GM23338 (cell line): ENCODE results near the gene TEX29. TPM values are rescaled to one million over a fixed set of nuclear protein-coding genes. Genes with fewer than 3 reads are reported as not detected.
A peak's percentile ranks its signal among the peaks of the same experiment; 100 is the strongest.

Experiments used
- ATAC-seq: fragments of 200-7000 bp; cut with Tn5 transposase; 3 replicates; pipeline ENCODE4 v1.9.1; 2020
- DNase-seq: peaks from one replicate; pipeline ENCODE4 v3.0.0-alpha.2; 2015; ENCODE audit warnings: low spot score
- H2AFZ ChIP-seq: fragments of 200-600 bp; sonication (generic); 2 replicates; pipeline ENCODE4 v1.8.0; 2016; ENCODE audit warnings: antibody characterized with exemption, mild to moderate bottlenecking, moderate library complexity
- H3F3A ChIP-seq: fragments of 200-600 bp; sonication (generic); replicated peaks from 2 replicates; pipeline ENCODE4 v1.8.0; 2017; ENCODE audit warnings: antibody characterized with exemption, mixed run types, low read depth
- H3K27ac ChIP-seq: fragments of 200-600 bp; sonication (generic); 2 replicates; pipeline ENCODE4 v1.6.1; 2016; ENCODE audit warnings: low read depth
- H3K27me3 ChIP-seq: fragments of 200-600 bp; sonication (generic); 2 replicates; pipeline ENCODE4 v1.8.0; 2016; ENCODE audit warnings: mild to moderate bottlenecking, mixed run types, moderate library complexity; ENCODE audit not compliant: insufficient read depth
- H3K36me3 ChIP-seq: fragments of 200-600 bp; sonication (generic); 2 replicates; pipeline ENCODE4 v1.8.0; 2016; ENCODE audit warnings: mild to moderate bottlenecking; ENCODE audit not compliant: insufficient read depth
- H3K4me1 ChIP-seq: fragments of 200-600 bp; sonication (generic); 2 replicates; pipeline ENCODE4 v1.8.0; 2016; ENCODE audit warnings: mild to moderate bottlenecking, moderate library complexity; ENCODE audit not compliant: insufficient read depth
- H3K4me2 ChIP-seq: fragments of 200-600 bp; sonication (generic); 2 replicates; pipeline ENCODE4 v1.7.1; 2017; ENCODE audit warnings: mixed run types
- H3K4me3 ChIP-seq: fragments of 200-600 bp; sonication (generic); 2 replicates; pipeline ENCODE4 v1.6.1; 2016; ENCODE audit warnings: mixed run types
- H3K79me2 ChIP-seq: fragments of 200-600 bp; sonication (generic); replicated peaks from 2 replicates; pipeline ENCODE4 v1.8.0; 2017; ENCODE audit warnings: mild to moderate bottlenecking; ENCODE audit not compliant: insufficient read depth
- H3K9me2 ChIP-seq: fragments of 200-600 bp; sonication (generic); 2 replicates; pipeline ENCODE4 v1.8.0; 2017; ENCODE audit not compliant: insufficient read depth
- H4K20me1 ChIP-seq: fragments of 200-600 bp; sonication (generic); replicated peaks from 2 replicates; pipeline ENCODE4 v1.8.0; 2017; ENCODE audit warnings: mild to moderate bottlenecking; ENCODE audit not compliant: insufficient read depth
- H3K27ac Mint-ChIP-seq: 2 replicates; pipeline ENCODE4 v1.8.0; 2020; ENCODE audit warnings: inconsistent platforms, mild to moderate bottlenecking, moderate library complexity, mixed read lengths
- H3K27me3 Mint-ChIP-seq: 3 replicates; pipeline ENCODE4 v1.8.0; 2022; ENCODE audit warnings: low read depth, mild to moderate bottlenecking, moderate library complexity, mixed read lengths, inconsistent platforms; ENCODE audit not compliant: insufficient read depth, poor library complexity
- H3K36me3 Mint-ChIP-seq: 3 replicates; pipeline ENCODE4 v1.8.0; 2021; ENCODE audit warnings: low read depth, mild to moderate bottlenecking, inconsistent platforms, moderate library complexity, mixed read lengths
- H3K4me1 Mint-ChIP-seq: 3 replicates; pipeline ENCODE4 v1.8.0; 2020; ENCODE audit warnings: mild to moderate bottlenecking, inconsistent platforms, mixed read lengths
- H3K4me3 Mint-ChIP-seq: 3 replicates; pipeline ENCODE4 v1.8.0; 2021; ENCODE audit warnings: moderate library complexity, mild to moderate bottlenecking, inconsistent platforms, mixed read lengths
- H3K9me3 Mint-ChIP-seq: 3 replicates; pipeline ENCODE4 v1.8.0; 2020; ENCODE audit warnings: moderate library complexity, mild to moderate bottlenecking, inconsistent platforms, mixed read lengths
- CREB1 ChIP-seq: fragments of 250-450 bp; sonication (Bioruptor Pico); IDR thresholded peaks from 2 replicates; pipeline ENCODE4 v1.5.0; 2020; ENCODE audit warnings: low read depth, mild to moderate bottlenecking, moderate library complexity
- EZH2phosphoT487 ChIP-seq: fragments of 200-600 bp; sonication (generic); IDR thresholded peaks from one replicate; pipeline ENCODE4 v1.8.1; 2018; ENCODE audit warnings: antibody characterized with exemption; ENCODE audit not compliant: unreplicated experiment
- STAT1 ChIP-seq: IDR thresholded peaks from one replicate; pipeline ENCODE4 v1.6.1; 2016; ENCODE audit warnings: antibody characterized with exemption; ENCODE audit not compliant: unreplicated experiment
- ZNF331 ChIP-seq: fragments of 250-450 bp; sonication (Bioruptor Pico); IDR thresholded peaks from 2 replicates; pipeline ENCODE4 v1.5.0; 2020; ENCODE audit warnings: low read depth, mild to moderate bottlenecking, moderate library complexity
- ZNF462 ChIP-seq: fragments of 250-450 bp; sonication (Bioruptor Pico); IDR thresholded peaks from 2 replicates; pipeline ENCODE4 v1.5.0; 2020; ENCODE audit warnings: mild to moderate bottlenecking, moderate library complexity
- polyA plus RNA-seq: library from polyadenylated mRNA; unstranded; fragments of >200 nt; fragmentation: Nextera tagmentation; extraction: Ambion mirVana; gene quantifications from 2 replicates; pipeline ENCODE4 v1.2.1, GENCODE V29; 2016
- total RNA-seq: library from RNA; depleted of rRNA; stranded (reverse); fragments of >200 nt; shearing (Covaris generic); gene quantifications from 2 replicates; pipeline ENCODE4 v1.2.3, GENCODE V29; 2014

The TEX29 gene
- total and polyA plus RNA-seq, 2 experiments from 2014 or later, result 0.31 TPM; not detected in 1

DNA sequence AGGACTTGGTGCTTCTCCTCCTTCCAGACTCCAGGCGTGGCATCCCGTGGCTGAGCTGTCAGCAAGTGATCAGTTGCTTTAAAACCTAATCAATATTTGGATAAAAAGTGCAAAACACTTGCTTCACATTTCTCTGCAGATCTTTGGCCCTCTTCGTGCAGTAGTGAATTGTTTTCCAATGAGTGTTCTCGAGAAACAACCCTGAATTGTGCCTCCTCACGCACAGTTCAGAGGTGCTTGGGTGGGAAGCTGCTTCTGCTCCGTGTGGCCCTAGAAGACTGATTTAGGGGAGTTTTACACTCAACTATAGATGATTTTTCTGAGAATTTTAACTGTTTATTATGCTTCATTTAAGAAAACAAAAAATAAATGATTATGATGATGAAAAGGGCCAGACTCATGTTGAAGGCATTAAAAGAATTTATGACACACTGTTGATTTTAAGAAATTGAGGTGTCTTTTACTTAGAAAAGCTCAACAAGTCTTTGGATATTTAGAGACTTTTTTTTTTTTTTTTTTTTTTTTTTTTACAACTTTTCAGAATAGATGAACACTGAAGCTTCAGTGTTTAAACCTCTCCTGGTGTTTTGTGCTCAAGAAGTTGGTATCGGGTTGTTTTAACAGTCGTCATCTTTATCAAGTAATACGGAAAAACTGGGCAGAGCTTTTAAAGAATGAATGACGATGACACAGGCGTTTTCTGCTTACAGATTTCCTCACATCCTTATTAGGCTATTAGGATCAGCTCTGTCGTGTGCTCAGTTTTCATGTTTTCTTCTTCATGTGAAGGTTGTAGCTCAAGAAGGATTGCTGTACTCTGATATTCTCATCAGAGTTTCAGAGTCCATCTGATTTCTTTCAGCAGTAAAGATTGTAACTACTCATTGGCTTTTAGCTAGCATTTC lies 39.5 kb upstream of the TEX29 start:
- Histone ChIP-seq H3K27me3 (no peaks in the 10 kb centered on the region), H3K9me2 (no peaks in the 10 kb centered on the region), H4K20me1 (no peaks in the 10 kb centered on the region; the same call in 1 of the 2 replicates), H3K4me1 (no peaks in the 10 kb centered on the region), H2AFZ (no peak overlapping the region), H3K4me3 (no peak overlapping the region), H3K36me3 (peaks cover 27% of the 10 kb centered on the region), H3K4me2 (no peak overlapping the region), H3F3A (no peaks in the 10 kb centered on the region), H3K27ac (no peak overlapping the region), H3K79me2 (0 out of 2 replicates have a peak, but pooled peaks cover 6% of the 10 kb centered on the region)
- no peak for TF ChIP-seq STAT1
- no peaks in the 10 kb centered on the region for H3K9me3 Mint-ChIP-seq
- peak overlapping the region; percentile 61 for H3K27ac Mint-ChIP-seq
- no peak for ATAC-seq
- peaks cover 56% of the 10 kb centered on the region for H3K36me3 Mint-ChIP-seq
- no peaks in the 10 kb centered on the region for H3K4me1 Mint-ChIP-seq
- DNase-seq, result no peak
- no peak overlapping the region for H3K4me3 Mint-ChIP-seq
- peaks cover 2% of the 10 kb centered on the region for H3K27me3 Mint-ChIP-seq

- ATAC-seq (no peak), DNase-seq (no peak)
- H2AFZ ChIP-seq, result no peak overlapping the region
- peaks cover 60% of the 10 kb centered on the region for H3K36me3 Mint-ChIP-seq
- no peaks in the 10 kb centered on the region for H3K9me3 Mint-ChIP-seq
- H3K4me1 Mint-ChIP-seq, result no peaks in the 10 kb centered on the region
- H3K27me3 Mint-ChIP-seq, result peaks cover 2% of the 10 kb centered on the region
- no peak overlapping the region for H3K4me3 Mint-ChIP-seq
- no peaks in the 10 kb centered on the region; the same call in 1 of the 2 replicates for H4K20me1 ChIP-seq
- H3K4me3 ChIP-seq, result no peak overlapping the region
- no peaks in the 10 kb centered on the region for H3K9me2 ChIP-seq
- H3K4me2 ChIP-seq, result no peak overlapping the region
- H3K27ac Mint-ChIP-seq, result peak overlapping the region; percentile 61; the same call in 1 of the 2 replicates
- H3K79me2 ChIP-seq, result 0 out of 2 replicates have a peak, but pooled peaks cover 6% of the 10 kb centered on the region
- H3K27ac ChIP-seq, result no peak overlapping the region
- H3F3A ChIP-seq, result no peaks in the 10 kb centered on the region
- H3K4me1 ChIP-seq, result no peaks in the 10 kb centered on the region
- H3K36me3 ChIP-seq, result peaks cover 22% of the 10 kb centered on the region
- TF ChIP-seq CREB1 (CRISPR knock-in tag), result no peak
- TF ChIP-seq ZNF331, result no peak
- TF ChIP-seq STAT1, result no peak
- H3K27me3 ChIP-seq, result no peaks in the 10 kb centered on the region
Observed at GRCh38 chr13:111281751-111282311, 38.6 kb upstream of the TEX29 start.

DNA sequence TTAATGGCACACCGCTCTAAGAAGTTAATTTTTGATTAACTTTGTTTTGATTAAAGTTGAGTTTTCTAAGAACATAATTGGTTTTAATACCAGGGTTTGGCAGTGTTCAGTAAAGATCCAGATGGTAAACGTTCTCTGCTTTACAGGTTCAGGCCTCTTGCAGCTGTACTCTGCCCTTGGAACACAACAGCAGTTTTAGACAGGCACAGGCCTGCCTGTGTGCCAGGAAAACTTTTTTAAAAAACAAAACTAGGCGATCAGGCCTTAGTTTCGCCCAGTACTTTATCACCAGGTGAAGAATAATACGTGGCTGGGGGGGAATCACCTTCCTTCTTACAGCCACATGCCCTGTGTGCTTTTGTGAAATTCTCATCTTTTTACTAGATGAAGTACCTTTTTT lies 38.0 kb upstream of the TEX29 start:
- H3K36me3 ChIP-seq, result peaks cover 21% of the 10 kb centered on the region
- ATAC-seq, result no peak
- H3K27ac Mint-ChIP-seq, result no peak overlapping the region
- H3K27me3 ChIP-seq, result no peaks in the 10 kb centered on the region
- no peak overlapping the region for H3K27ac ChIP-seq
- no peaks in the 10 kb centered on the region for H3K4me1 Mint-ChIP-seq
- H3K79me2 ChIP-seq, result 0 out of 2 replicates have a peak, but pooled peaks cover 1% of the 10 kb centered on the region
- no peak overlapping the region for H3K4me3 ChIP-seq
- no peak for DNase-seq
- no peaks in the 10 kb centered on the region for H3K4me1 ChIP-seq
- H3K4me2 ChIP-seq, result no peak overlapping the region
- no peaks in the 10 kb centered on the region; the same call in 2 of the 3 replicates for H3K9me3 Mint-ChIP-seq
- no peak overlapping the region for H2AFZ ChIP-seq
- peaks cover 2% of the 10 kb centered on the region for H3K27me3 Mint-ChIP-seq
- no peaks in the 10 kb centered on the region; the same call in 1 of the 2 replicates for H4K20me1 ChIP-seq
- peaks cover 65% of the 10 kb centered on the region for H3K36me3 Mint-ChIP-seq
- H3K9me2 ChIP-seq, result no peaks in the 10 kb centered on the region
- H3F3A ChIP-seq, result no peaks in the 10 kb centered on the region
- H3K4me3 Mint-ChIP-seq, result no peak overlapping the region
- TF ChIP-seq ZNF462 (no peak), EZH2phosphoT487 (no peak)
